Omental fat pad (tissue), 4 donors: ENCODE measurements around the gene GALT. TPM values are rescaled to one million over a fixed set of nuclear protein-coding genes. Genes with fewer than 3 reads are reported as not detected.
A peak's percentile ranks its signal among the peaks of the same experiment; 100 is the strongest.

Source experiments
- ATAC-seq: fragments of 150-250 bp; one replicate; pipeline ENCODE4 v1.9.1; 2016; ENCODE audit warnings: mild to moderate bottlenecking, moderate library complexity; ENCODE audit not compliant: low FRiP score
- DNase-seq: peaks from one replicate; pipeline ENCODE4 v3.0.0-alpha.2; 2019; ENCODE audit warnings: low spot score
- CTCF ChIP-seq, 3 donors: fragments of 450-650 bp; IDR thresholded peaks; one replicate each; pipeline ENCODE4 v1.5.1; 2016 to 2017; ENCODE audit warnings: antibody characterized with exemption in 3 of 3, mild to moderate bottlenecking in 3 of 3, moderate library complexity in 2 of 3
- total RNA-seq, 4 donors: library from RNA; depleted of rRNA; stranded (reverse); fragments of >200 nt; gene quantifications; one replicate each; pipeline ENCODE4 v1.1.0, GENCODE V29; 2016

GALT gene
- total RNA-seq: 10 to 100 TPM; 17.2 to 53.3 (median 32.7) TPM

- DNase-seq (peak; percentile 99), ATAC-seq (peak; percentile 73)
- TF ChIP-seq CTCF (IDR thresholded peaks at IDR 0.05): peak in 1 of 3 donors; percentile 3
Measured at GRCh38 chr9:34646211-34647083, at the start of gene GALT. Gene GALT, plus strand, starts transcription at chr9:34646675. Its CDS starts 30 bp downstream, at chr9:34646705.

GRCh38 chr9:34599546-34599945, 46.9 kb upstream of the GALT start:
- DNase-seq (no peak), ATAC-seq (no peak)
- no peak for TF ChIP-seq CTCF (IDR thresholded peaks at IDR 0.05)

- TF ChIP-seq CTCF (IDR thresholded peaks at IDR 0.05): no peak
- DNase-seq (no peak), ATAC-seq (no peak)
Measured at GRCh38 chr9:34600908-34601307, 45.6 kb upstream of the GALT start.

- no peak for ATAC-seq
- DNase-seq: no peak
- no peak for TF ChIP-seq CTCF (IDR thresholded peaks at IDR 0.05)
Measured at GRCh38 chr9:34601937-34602573, 44.4 kb upstream of the GALT start.

GRCh38 chr9:34603610-34604231, 42.8 kb upstream of the GALT start:
- peak in 2 of 3 donors; percentile 8 to 39 for TF ChIP-seq CTCF (IDR thresholded peaks at IDR 0.05)
- ATAC-seq (peak; percentile 86), DNase-seq (peak; percentile 93)

- no peak for ATAC-seq
- TF ChIP-seq CTCF (IDR thresholded peaks at IDR 0.05): no peak
- DNase-seq: no peak
Measured at GRCh38 chr9:34606190-34606589, 40.3 kb upstream of the GALT start.
